HepG2 (cell line): ENCODE results near the gene TTBK1. TPM values are rescaled to one million over a fixed set of nuclear protein-coding genes. Genes with fewer than 3 reads are reported as not detected.

Experiments
- ATAC-seq: fragments of 200-7000 bp; cut with Tn5 transposase; 3 replicates; pipeline ENCODE4 v1.9.1; 2020; ENCODE audit warnings: mild to moderate bottlenecking, moderate library complexity
- BruUV-seq: library from RNA; stranded (reverse); fragments of 400-500 nt; replicated peaks from 2 replicates; lab custom pipeline; 2021; lab: Mats Ljungman, UMichigan
- CTCF ChIA-PET: fragments of 300-600 bp; formaldehyde crosslinking; extraction: SDS; loops from one replicate; lab custom pipeline; 2021; ENCODE audit warnings: low total read pairs, inconsistent platforms, low intra/inter-chr PET ratio; lab: Yijun Ruan, JAX
- POLR2A ChIA-PET: fragments of 350-600 bp; sonication (Branson Sonifier 250); formaldehyde crosslinking; loops from one replicate; lab custom pipeline; 2020; ENCODE audit warnings: antibody characterized with exemption, inconsistent platforms; lab: Yijun Ruan, JAX
- DNase-seq: peaks from one replicate; pipeline ENCODE4 v3.0.0-alpha.2; 2015; ENCODE audit warnings: low spot score
- FAIRE-seq: peaks from 3 replicates; lab custom pipeline; 2011; peaks lifted over from hg19 to GRCh38; lab: Jason Lieb, UNC
- H2AFZ ChIP-seq: one replicate; pipeline ENCODE4 v1.6.1; 2011; ENCODE audit warnings: low read length, inconsistent platforms
- H3K27ac ChIP-seq: fragments of 300-600 bp; 3 replicates; pipeline ENCODE4 v1.8.0; 2011; ENCODE audit warnings: mixed run types, mild to moderate bottlenecking, mixed read lengths, low read length, inconsistent platforms; ENCODE audit not compliant: insufficient read depth; ENCODE audit errors: extremely low read length
- H3K27me3 ChIP-seq, 2 experiments: fragments of 200-600 bp in 1 of 2; 2 replicates in 1 of 2; 3 replicates in 1 of 2; pipeline versions ENCODE4 v1.6.0 to v1.8.0; 2011; ENCODE audit warnings: low read length in 2 of 2, mild to moderate bottlenecking in 2 of 2, moderate library complexity in 2 of 2, inconsistent platforms in 1 of 2; ENCODE audit not compliant: insufficient read depth in 2 of 2, control insufficient read depth in 1 of 2
- H3K36me3 ChIP-seq, 2 experiments: fragments of 200-600 bp in 1 of 2; replicated peaks in 1 of 2; 2 replicates in 1 of 2; 3 replicates in 1 of 2; pipeline versions ENCODE4 v1.5.1 to v1.8.0; 2011; ENCODE audit warnings: low read length in 2 of 2, inconsistent platforms in 1 of 2; ENCODE audit not compliant: insufficient read depth in 2 of 2, control insufficient read depth in 1 of 2
- H3K4me1 ChIP-seq: 2 replicates; pipeline ENCODE4 v1.5.1; 2012; ENCODE audit warnings: low read length, inconsistent platforms; ENCODE audit not compliant: insufficient read depth
- H3K4me2 ChIP-seq: 2 replicates; pipeline ENCODE4 v1.6.0; 2011; ENCODE audit warnings: low read depth, low read length, inconsistent platforms
- H3K4me3 ChIP-seq, 3 experiments: fragments of 200-600 bp in 1 of 3; sonication (generic), shearing (Covaris generic) in 1 of 3; replicated peaks in 1 of 3; 2 replicates each; pipeline ENCODE4 v1.5.1; 2011 to 2016; ENCODE audit warnings: low read length in 3 of 3, inconsistent platforms in 2 of 3, low read depth in 2 of 3, mild to moderate bottlenecking in 2 of 3, control low read depth in 1 of 3, mixed read lengths in 1 of 3; ENCODE audit not compliant: insufficient read depth in 1 of 3
- H3K79me2 ChIP-seq: one replicate; pipeline ENCODE4 v1.6.1; 2011; ENCODE audit warnings: low read length, inconsistent platforms; ENCODE audit not compliant: insufficient read depth
- H3K9ac ChIP-seq: 2 replicates; pipeline ENCODE4 v1.6.0; 2011; ENCODE audit warnings: mild to moderate bottlenecking, low read depth, low read length, inconsistent platforms; ENCODE audit not compliant: insufficient read depth
- H3K9me3 ChIP-seq: 2 replicates; pipeline ENCODE4 v1.5.1; 2012; ENCODE audit warnings: mild to moderate bottlenecking, low read length
- H4K20me1 ChIP-seq: 2 replicates; pipeline ENCODE4 v1.6.0; 2011; ENCODE audit warnings: inconsistent platforms, mild to moderate bottlenecking, low read length, moderate library complexity; ENCODE audit not compliant: insufficient read depth
- AGO2 ChIP-seq: fragments of 200-400 bp; formaldehyde crosslinking; optimal IDR thresholded peaks from 2 replicates; pipeline ENCODE3; 2017; ENCODE audit warnings: mild to moderate bottlenecking, low read depth, low read length, moderate library complexity
- AHDC1 ChIP-seq: sonication (generic); formaldehyde crosslinking; IDR thresholded peaks from 2 replicates; pipeline ENCODE4 v1.5.1; 2020; ENCODE audit warnings: mild to moderate bottlenecking, missing genetic modification reagents, borderline replicate concordance
- CHD4 ChIP-seq: fragments of 200-600 bp; sonication (generic); IDR thresholded peaks from 2 replicates; pipeline ENCODE4 v1.7.0; 2017; ENCODE audit warnings: mild to moderate bottlenecking, low read length, borderline replicate concordance
- FOXA1 ChIP-seq, 2 experiments: fragments of 450-650 bp in 1 of 2; sonication (generic) in 1 of 2; formaldehyde crosslinking in 1 of 2; IDR thresholded peaks; 2 replicates each; pipeline versions ENCODE4 v1.4.0 to v1.6.1; 2016 to 2020; ENCODE audit warnings: missing genetic modification reagents in 1 of 2
- JARID2 ChIP-seq: sonication (generic); formaldehyde crosslinking; IDR thresholded peaks from 2 replicates; pipeline ENCODE4 v1.8.1; 2023; ENCODE audit warnings: missing genetic modification reagents, inconsistent platforms; ENCODE audit not compliant: insufficient replicate concordance
- KLF11 ChIP-seq: IDR thresholded peaks from 2 replicates; pipeline ENCODE4 v1.6.1; 2016; ENCODE audit warnings: missing compliant biosample characterization
- KMT2A ChIP-seq: sonication (generic); formaldehyde crosslinking; IDR thresholded peaks from 2 replicates; pipeline ENCODE4 v1.4.0; 2020; ENCODE audit warnings: missing genetic modification reagents
- MTA3 ChIP-seq: sonication (generic); formaldehyde crosslinking; IDR thresholded peaks from 2 replicates; pipeline ENCODE4 v1.4.0; 2020; ENCODE audit warnings: missing genetic modification reagents
- MXD4 ChIP-seq: IDR thresholded peaks from 2 replicates; pipeline ENCODE4 v1.6.1; 2016; ENCODE audit warnings: mild to moderate bottlenecking, missing biosample characterization, missing genetic modification reagents
- NFE2 ChIP-seq: sonication (generic); formaldehyde crosslinking; IDR thresholded peaks from 2 replicates; pipeline ENCODE4 v1.4.0; 2020; ENCODE audit warnings: missing genetic modification reagents
- REXO4 ChIP-seq: sonication (generic); formaldehyde crosslinking; IDR thresholded peaks from 2 replicates; pipeline ENCODE4 v1.8.0; 2022; ENCODE audit warnings: missing genetic modification reagents, mild to moderate bottlenecking, borderline replicate concordance
- WIZ ChIP-seq: sonication (generic); formaldehyde crosslinking; IDR thresholded peaks from 2 replicates; pipeline ENCODE4 v1.5.1; 2020; ENCODE audit warnings: mild to moderate bottlenecking, missing genetic modification reagents
- ZNF367 ChIP-seq: sonication (generic); formaldehyde crosslinking; IDR thresholded peaks from 2 replicates; pipeline ENCODE4 v1.4.0; 2020; ENCODE audit warnings: missing genetic modification reagents, borderline replicate concordance
- ZNF720 ChIP-seq: sonication (generic); formaldehyde crosslinking; IDR thresholded peaks from 2 replicates; pipeline ENCODE4 v1.4.0; 2020; ENCODE audit warnings: missing genetic modification reagents
- ZNF781 ChIP-seq: sonication (generic); formaldehyde crosslinking; IDR thresholded peaks from 2 replicates; pipeline ENCODE4 v1.5.1; 2020; ENCODE audit warnings: borderline replicate concordance, mild to moderate bottlenecking, missing genetic modification reagents; ENCODE audit errors: not compliant biosample characterization
- ZNF879 ChIP-seq: sonication (generic); formaldehyde crosslinking; IDR thresholded peaks from 2 replicates; pipeline ENCODE4 v1.8.1; 2023; ENCODE audit warnings: missing genetic modification reagents
- WGBS: methylation state at CpG from one replicate; pipeline ENCODE4 v1.1.6; 2017; ENCODE audit warnings: low lambda C conversion rate; 5-methylcytosine and 5-hydroxymethylcytosine counted together
- in situ Hi-C: cut with HindIII; loops from 2 replicates; pipeline ENCODE4 v1.10.0; 2017; ENCODE audit warnings: low pct_unique_long_range_greater_than_20kb; ENCODE audit not compliant: extremely low pct_ligation_motif_present
- intact Hi-C: fragments of 100-400 bp; cut with micrococcal nuclease; formaldehyde crosslinking; loops from one replicate; pipeline ENCODE4 v1.10.0; 2022; ENCODE audit not compliant: unreplicated experiment
- polyA plus RNA-seq, 8 experiments: library from polyadenylated mRNA; depleted of rRNA in 3 of 8; stranded (reverse) in 7 of 8; unstranded in 1 of 8; fragments of >200 nt; fragmentation: Illumina TruSeq in 4 of 8; extraction: Trizol in 4 of 8; gene quantifications; 2 replicates each; pipeline versions ENCODE4 v1.2.1 to v1.2.3, GENCODE V29; 2011 to 2016; ENCODE audit warnings: low read depth in 4 of 8, missing spikeins in 1 of 8, mixed read lengths in 1 of 8; ENCODE audit not compliant: insufficient read depth in 1 of 8
- total RNA-seq, 5 experiments: library from RNA; depleted of rRNA; stranded (reverse); fragments of >200 nt; fragmentation: Illumina TruSeq; extraction: Trizol; gene quantifications; 2 replicates each; pipeline ENCODE4 v1.2.3, GENCODE V29; 2016; ENCODE audit warnings: low read depth in 1 of 5
- TF ChIP-seq, protein P1 (sequence below): sonication (generic); IDR thresholded peaks from 2 replicates; pipeline ENCODE4 v1.6.1; 2016; ENCODE audit warnings: low read depth, borderline replicate concordance

The TTBK1 gene
- total and polyA plus RNA-seq, 2 of the 13 experiments (the other 11 are each of a cell fraction or from before 2014, with no cell fraction given), result 0.24 to 0.33 TPM

DNA sequence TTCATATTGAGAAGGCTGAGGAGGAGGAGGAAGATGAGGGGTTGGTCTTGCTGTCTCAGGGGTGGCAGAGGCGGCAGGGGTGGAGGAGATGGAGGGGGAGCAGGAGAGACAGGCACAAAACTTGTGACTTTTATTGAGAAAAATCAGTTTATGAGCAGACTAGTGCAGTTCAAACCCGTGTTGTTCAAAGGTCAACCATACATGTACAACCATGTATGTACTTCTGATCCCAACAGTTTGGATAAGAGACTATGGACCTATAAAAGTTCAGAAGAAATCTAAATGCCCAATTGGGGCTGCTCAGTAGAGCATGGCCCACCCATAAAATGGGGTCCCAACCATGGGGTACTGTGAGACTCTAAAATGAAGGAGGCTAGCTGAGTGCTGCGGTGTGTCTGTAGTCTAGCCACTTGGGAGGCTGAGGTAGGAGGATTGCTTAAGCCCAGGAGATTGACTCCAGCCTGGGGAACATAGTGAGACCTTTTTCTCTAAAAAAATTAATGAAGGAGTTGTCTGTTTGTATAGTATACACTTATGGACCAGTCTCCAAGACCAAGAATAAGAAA is 47.1 kb downstream of the TTBK1 start:
- ChIA-PET CTCF (interaction anchor here (1.5 kb wide), 1 partner anchor 44 kb away, joined by 4 read pairs; no protein-coding TSS in a partner anchor), POLR2A (interaction anchor here (0.5 to 8.3 kb wide), 15 partner anchors 8 to 508 kb away, joined by 3 to 314 read pairs (median 4); partner anchors contain the start of genes CRIP3, DNPH1 and ZNF318)
- no peaks in the 10 kb centered on the region for H4K20me1 ChIP-seq
- H3K4me1 ChIP-seq, result peaks cover 94% of the 10 kb centered on the region
- 41% methylated on average over 3 of the region's 3 CpGs for WGBS
- H3K36me3 ChIP-seq, result no peaks in the 10 kb centered on the region
- no peaks in the 10 kb centered on the region for H3K9me3 ChIP-seq
- DNase-seq (no peak), ATAC-seq (peak; percentile 4; the same call in 2 of the 3 replicates), FAIRE-seq (no peak)
- intact Hi-C loops, result loop anchor here (2.0 kb wide), 3 partner anchors 22 to 38 kb away; no protein-coding TSS in a partner anchor
- H2AFZ ChIP-seq, result no peak overlapping the region
- BruUV-seq, result no TSS peak
- H3K27ac ChIP-seq, result peak overlapping the region; percentile 96
- in situ Hi-C loops, result no loop called here
- no peak overlapping the region for H3K4me3 ChIP-seq
- H3K9ac ChIP-seq, result peak overlapping the region; percentile 42
- peak overlapping the region; percentile 72 for H3K4me2 ChIP-seq
- H3K27me3 ChIP-seq, result no peaks in the 10 kb centered on the region
- H3K79me2 ChIP-seq, result no peaks in the 10 kb centered on the region
- TF ChIP-seq NFE2 (CRISPR knock-in tag) (no peak), KMT2A (CRISPR knock-in tag) (no peak), FOXA1 (IDR thresholded peaks at IDR 0.05) (no peak), FOXA1 (CRISPR knock-in tag; IDR thresholded peaks at IDR 0.05) (no peak), ZNF367 (no peak), ZNF781 (CRISPR knock-in tag) (peak; percentile 45), KLF11 (peak; percentile 1; the same call in 1 of the 2 replicates), MTA3 (CRISPR knock-in tag) (no peak), MXD4 (no peak), CHD4 (peak; percentile 97; the same call in 1 of the 2 replicates), ZNF879 (CRISPR knock-in tag) (no peak), ZNF720 (CRISPR knock-in tag) (no peak), AHDC1 (CRISPR knock-in tag) (no peak), JARID2 (no peak), WIZ (CRISPR knock-in tag) (no peak), REXO4 (CRISPR knock-in tag) (no peak), AGO2 (no peak)
- TF ChIP-seq, protein P1, sequence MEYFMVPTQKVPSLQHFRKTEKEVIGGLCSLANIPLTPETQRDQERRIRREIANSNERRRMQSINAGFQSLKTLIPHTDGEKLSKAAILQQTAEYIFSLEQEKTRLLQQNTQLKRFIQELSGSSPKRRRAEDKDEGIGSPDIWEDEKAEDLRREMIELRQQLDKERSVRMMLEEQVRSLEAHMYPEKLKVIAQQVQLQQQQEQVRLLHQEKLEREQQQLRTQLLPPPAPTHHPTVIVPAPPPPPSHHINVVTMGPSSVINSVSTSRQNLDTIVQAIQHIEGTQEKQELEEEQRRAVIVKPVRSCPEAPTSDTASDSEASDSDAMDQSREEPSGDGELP, result no peak
